IMR-90 (cell line): ENCODE measurements around the gene PID1. TPM values are rescaled to one million over a fixed set of nuclear protein-coding genes. Genes with fewer than 3 reads are reported as not detected.

Experiments
- ATAC-seq: fragments of 200-7000 bp; cut with Tn5 transposase; 2 replicates; pipeline ENCODE4 v1.9.1; 2020; ENCODE audit warnings: low read depth, mild to moderate bottlenecking, moderate library complexity
- BruUV-seq: library from RNA; stranded (reverse); fragments of 400-500 nt; replicated peaks from 2 replicates; lab custom pipeline; 2021; lab: Mats Ljungman, UMichigan
- CTCF ChIA-PET: fragments of 300-600 bp; formaldehyde crosslinking; extraction: SDS; loops from one replicate; lab custom pipeline; 2021; ENCODE audit warnings: antibody characterized with exemption; lab: Yijun Ruan, JAX
- POLR2A ChIA-PET: fragments of 300-600 bp; sonication (Branson Sonifier 250); formaldehyde crosslinking; loops from one replicate; lab custom pipeline; 2022; ENCODE audit warnings: antibody characterized with exemption; ENCODE audit not compliant: unreplicated experiment; lab: Charles Lee
- DNase-seq: peaks from one replicate; pipeline ENCODE4 v3.0.0; 2013
- H2AFZ ChIP-seq: replicated peaks from 2 replicates; pipeline ENCODE3; 2013; ENCODE audit warnings: low read length, mild to moderate bottlenecking; ENCODE audit not compliant: poor library complexity
- H2AK5ac ChIP-seq: 2 replicates; pipeline ENCODE4 v1.6.1; 2013; ENCODE audit warnings: low read depth, low read length, inconsistent platforms
- H2AK9ac ChIP-seq: replicated peaks from 2 replicates; pipeline ENCODE3; 2013; ENCODE audit warnings: mild to moderate bottlenecking, low read depth, low read length, moderate library complexity; ENCODE audit not compliant: poor library complexity
- H2BK120ac ChIP-seq: 2 replicates; pipeline ENCODE4 v1.6.1; 2013; ENCODE audit warnings: low read depth, low read length, inconsistent platforms
- H2BK15ac ChIP-seq: 3 replicates; pipeline ENCODE4 v1.6.1; 2013; ENCODE audit warnings: low read depth, low read length, inconsistent platforms
- H2BK20ac ChIP-seq: 2 replicates; pipeline ENCODE4 v1.6.1; 2013; ENCODE audit warnings: low read depth, mild to moderate bottlenecking, inconsistent platforms, low read length, moderate library complexity
- H2BK5ac ChIP-seq: 2 replicates; pipeline ENCODE4 v1.6.1; 2013; ENCODE audit warnings: mild to moderate bottlenecking, low read depth, low read length, inconsistent platforms; ENCODE audit not compliant: poor library complexity, severe bottlenecking
- H3K14ac ChIP-seq: replicated peaks from 2 replicates; pipeline ENCODE4 v1.6.1; 2013; ENCODE audit warnings: low read depth, low read length, inconsistent platforms
- H3K18ac ChIP-seq: 2 replicates; pipeline ENCODE4 v1.6.1; 2013; ENCODE audit warnings: low read depth, low read length, control low read depth
- H3K23ac ChIP-seq: 2 replicates; pipeline ENCODE4 v1.6.1; 2013; ENCODE audit warnings: low read depth, low read length, inconsistent platforms
- H3K27ac ChIP-seq: 2 replicates; pipeline ENCODE4 v1.5.1; 2013; ENCODE audit warnings: mild to moderate bottlenecking, control low read depth, low read length; ENCODE audit not compliant: insufficient read depth
- H3K27me3 ChIP-seq: 2 replicates; pipeline ENCODE4 v1.6.1; 2013; ENCODE audit warnings: low read length; ENCODE audit not compliant: control insufficient read depth, insufficient read depth
- H3K36me3 ChIP-seq: 2 replicates; pipeline ENCODE4 v1.6.1; 2013; ENCODE audit warnings: low read length, mixed read lengths; ENCODE audit not compliant: control insufficient read depth, insufficient read depth
- H3K4ac ChIP-seq: 2 replicates; pipeline ENCODE4 v1.6.1; 2013; ENCODE audit warnings: low read depth, low read length, inconsistent platforms
- H3K4me1 ChIP-seq: 2 replicates; pipeline ENCODE4 v1.6.1; 2013; ENCODE audit warnings: low read length, mixed read lengths; ENCODE audit not compliant: control insufficient read depth, insufficient read depth
- H3K4me2 ChIP-seq: 2 replicates; pipeline ENCODE4 v1.6.1; 2013; ENCODE audit warnings: low read depth, mild to moderate bottlenecking, control low read depth, low read length, moderate library complexity
- H3K4me3 ChIP-seq: 2 replicates; pipeline ENCODE4 v1.5.1; 2013; ENCODE audit warnings: low read depth, mild to moderate bottlenecking, control low read depth, low read length, moderate library complexity; ENCODE audit not compliant: insufficient read depth
- H3K56ac ChIP-seq: 2 replicates; pipeline ENCODE4 v1.6.1; 2013; ENCODE audit warnings: low read length, inconsistent platforms; ENCODE audit not compliant: insufficient read depth; ENCODE audit errors: extremely low read depth
- H3K79me1 ChIP-seq, 2 experiments: 2 replicates each; pipeline ENCODE4 v1.6.1; 2013; ENCODE audit warnings: low read length in 2 of 2, inconsistent platforms in 1 of 2, low read depth in 1 of 2
- H3K9ac ChIP-seq: 2 replicates; pipeline ENCODE4 v1.6.1; 2013; ENCODE audit warnings: low read depth, low read length, control low read depth
- H3K9me1 ChIP-seq: 2 replicates; pipeline ENCODE4 v1.6.1; 2013; ENCODE audit warnings: low read length, inconsistent platforms; ENCODE audit not compliant: insufficient read depth
- H3K9me3 ChIP-seq: 2 replicates; pipeline ENCODE4 v1.6.1; 2013; ENCODE audit warnings: low read length; ENCODE audit not compliant: control insufficient read depth, insufficient read depth
- H4K20me1 ChIP-seq: 2 replicates; pipeline ENCODE4 v1.6.1; 2013; ENCODE audit warnings: low read length, inconsistent platforms; ENCODE audit not compliant: insufficient read depth
- H4K5ac ChIP-seq: 2 replicates; pipeline ENCODE4 v1.6.1; 2013; ENCODE audit warnings: mild to moderate bottlenecking, low read depth, low read length, control low read depth
- H4K8ac ChIP-seq, 2 experiments: 2 replicates each; pipeline ENCODE4 v1.6.1; 2013; ENCODE audit warnings: low read depth in 2 of 2, low read length in 2 of 2, control low read depth in 1 of 2, inconsistent platforms in 1 of 2
- H4K91ac ChIP-seq: 2 replicates; pipeline ENCODE4 v1.6.1; 2013; ENCODE audit warnings: low read depth, low read length, inconsistent platforms; ENCODE audit not compliant: insufficient read depth
- CHD1 ChIP-seq: IDR thresholded peaks from 2 replicates; pipeline ENCODE4 v1.6.1; 2012; ENCODE audit warnings: low read depth, low read length, improper control_type of control experiment
- CTCF ChIP-seq: conservative IDR thresholded peaks from 2 replicates; pipeline ENCODE4 v1.5.1; 2012; ENCODE audit warnings: mild to moderate bottlenecking, low read depth, low read length, improper control_type of control experiment
- FOS ChIP-seq: fragments of 150-350 bp; IDR thresholded peaks from 2 replicates; pipeline ENCODE4 v1.6.1; 2016; ENCODE audit warnings: low read depth, low read length
- MAFK ChIP-seq: IDR thresholded peaks from 2 replicates; pipeline ENCODE4 v1.6.1; 2012; ENCODE audit warnings: low read depth, low read length, improper control_type of control experiment
- MAZ ChIP-seq: IDR thresholded peaks from 2 replicates; pipeline ENCODE4 v1.6.1; 2012; ENCODE audit warnings: low read depth, mild to moderate bottlenecking, low read length, improper control_type of control experiment, moderate library complexity, borderline replicate concordance
- MXI1 ChIP-seq: IDR thresholded peaks from 2 replicates; pipeline ENCODE4 v1.6.1; 2012; ENCODE audit warnings: low read depth, mild to moderate bottlenecking, low read length, moderate library complexity, borderline replicate concordance
- NFE2L2 ChIP-seq: fragments of 150-350 bp; IDR thresholded peaks from 2 replicates; pipeline ENCODE4 v1.6.1; 2016; ENCODE audit warnings: low read depth, mild to moderate bottlenecking, low read length
- POLR2A ChIP-seq: IDR thresholded peaks from 2 replicates; pipeline ENCODE4 v1.6.1; 2012; ENCODE audit warnings: mild to moderate bottlenecking, low read depth, low read length
- RAD21 ChIP-seq: IDR thresholded peaks from 2 replicates; pipeline ENCODE4 v1.6.1; 2012; ENCODE audit warnings: low read length, improper control_type of control experiment
- RCOR1 ChIP-seq: IDR thresholded peaks from 2 replicates; pipeline ENCODE4 v1.6.1; 2012; ENCODE audit warnings: mild to moderate bottlenecking, low read length, improper control_type of control experiment; ENCODE audit not compliant: insufficient replicate concordance
- RFX5 ChIP-seq: IDR thresholded peaks from 2 replicates; pipeline ENCODE4 v1.8.0; 2012; ENCODE audit warnings: low read depth, mild to moderate bottlenecking, low read length, moderate library complexity
- SMC3 ChIP-seq: fragments of 150-350 bp; IDR thresholded peaks from 2 replicates; pipeline ENCODE4 v1.6.1; 2016; ENCODE audit warnings: low read depth, mild to moderate bottlenecking, antibody characterized with exemption, low read length, moderate library complexity
- WGBS, 2 experiments: methylation state at CpG; one replicate each; pipeline versions ENCODE4 v1.1.5 to v1.1.7; 2013; ENCODE audit warnings: missing lambda C conversion rate in 2 of 2; ENCODE audit not compliant: insufficient read length in 1 of 2; ENCODE audit errors: extremely low coverage in 2 of 2; 5-methylcytosine and 5-hydroxymethylcytosine counted together
- dilution Hi-C: fragments of 300-500 bp; cut with HindIII; formaldehyde crosslinking; loops from one replicate; pipeline ENCODE4 v1.14.3; 2018; ENCODE audit warnings: low sequenced_read_pairs; ENCODE audit not compliant: unreplicated experiment
- in situ Hi-C: fragments of 300-500 bp; cut with MboI; formaldehyde crosslinking; loops from 3 replicates; pipeline ENCODE4 v1.14.3; 2019; ENCODE audit warnings: low sequenced_read_pairs, inconsistent platforms, mixed read lengths
- intact Hi-C: fragments of 100-400 bp; cut with micrococcal nuclease; formaldehyde crosslinking; loops from 2 replicates; pipeline ENCODE4 v1.10.0; 2022
- polyA plus RNA-seq, 3 experiments: library from polyadenylated mRNA; depleted of rRNA; stranded (reverse); fragments of >200 nt; gene quantifications; 2 replicates each; pipeline ENCODE4 v1.2.3, GENCODE V29; 2012; ENCODE audit warnings: low replicate concordance in 1 of 3
- total RNA-seq: library from RNA; depleted of rRNA; stranded (reverse); fragments of >200 nt; gene quantifications from 2 replicates; pipeline ENCODE4 v1.2.3, GENCODE V29; 2012

PID1 gene
- total and polyA plus RNA-seq, 2 of the 4 experiments (the other 2 are of a cell fraction): 0.90 to 1.9 TPM

- no peak overlapping the region for H3K18ac ChIP-seq
- ChIA-PET CTCF (interaction anchor here (0.5 kb wide), 1 partner anchor 1987 kb away, joined by 3 read pairs; no protein-coding TSS in a partner anchor), POLR2A (no interaction called here)
- no peaks in the 10 kb centered on the region for H3K27me3 ChIP-seq
- intact Hi-C loops (no loop called here), dilution Hi-C loops (no loop called here), in situ Hi-C loops (no loop called here)
- H3K14ac ChIP-seq: no peak overlapping the region
- no peaks in the 10 kb centered on the region for H3K4me1 ChIP-seq
- no peak for ATAC-seq
- H3K4me2 ChIP-seq: no peak overlapping the region
- no peak overlapping the region for H3K27ac ChIP-seq
- H3K4ac ChIP-seq: no peak overlapping the region
- WGBS, 2 experiments: no CpG with 5 or more reads among the region's 6 CpGs
- no TSS peak for BruUV-seq
- no peak overlapping the region for H2BK20ac ChIP-seq
- H4K8ac ChIP-seq: no peak overlapping the region
- DNase-seq: no peak
- H3K36me3 ChIP-seq: no peaks in the 10 kb centered on the region
- H3K79me1 ChIP-seq: no peaks in the 10 kb centered on the region
- H3K56ac ChIP-seq: no peak overlapping the region
- H3K9me3 ChIP-seq: peaks cover 2% of the 10 kb centered on the region; the same call in 1 of the 2 replicates
- TF ChIP-seq RFX5 (no peak), NFE2L2 (no peak), MXI1 (no peak), POLR2A (no peak), MAZ (no peak), CHD1 (no peak), RCOR1 (no peak), CTCF (no peak), SMC3 (no peak), FOS (no peak), RAD21 (no peak), MAFK (no peak)
- no peaks in the 10 kb centered on the region for H3K9me1 ChIP-seq
- H2AK5ac ChIP-seq: no peak overlapping the region
- no peak overlapping the region for H2AK9ac ChIP-seq
- H2BK5ac ChIP-seq: no peak overlapping the region
- no peak overlapping the region for H4K91ac ChIP-seq
- H2AFZ ChIP-seq: no peak overlapping the region
- no peak overlapping the region for H3K4me3 ChIP-seq
- no peak overlapping the region for H2BK120ac ChIP-seq
- no peak overlapping the region for H3K23ac ChIP-seq
- no peak overlapping the region for H4K5ac ChIP-seq
- H4K20me1 ChIP-seq: no peaks in the 10 kb centered on the region
- H2BK15ac ChIP-seq: no peak overlapping the region
- no peak overlapping the region for H3K9ac ChIP-seq
These were observed 64.5 kb downstream of the PID1 start for GRCh38 chr2:229206548-229206947.
